GM12878 (cell line): ENCODE measurements around the gene ADAMTS4. TPM values are rescaled to one million over a fixed set of nuclear protein-coding genes. Genes with fewer than 3 reads are reported as not detected.
A peak's percentile ranks its signal among the peaks of the same experiment; 100 is the strongest.

Source experiments
- ATAC-seq: fragments of 200-7000 bp; cut with Tn5 transposase; 3 replicates; pipeline ENCODE4 v1.9.1; 2020; ENCODE audit warnings: mild to moderate bottlenecking, moderate library complexity
- BruUV-seq: library from RNA; stranded (reverse); fragments of 400-500 nt; replicated peaks from 2 replicates; lab custom pipeline; 2021; lab: Mats Ljungman, UMichigan
- CTCF ChIA-PET: fragments of 300-600 bp; sonication (Branson Sonifier 250); formaldehyde crosslinking; extraction: SDS; loops from one replicate; lab custom pipeline; 2021; ENCODE audit warnings: inconsistent platforms; lab: Yijun Ruan, JAX
- POLR2A ChIA-PET: fragments of 350-600 bp; formaldehyde crosslinking; extraction: SDS; loops from one replicate; lab custom pipeline; 2021; ENCODE audit warnings: inconsistent platforms; lab: Charles Lee
- RAD21 ChIA-PET: fragments of 300-600 bp; sonication (Branson Sonifier 250); formaldehyde crosslinking; loops from one replicate; lab custom pipeline; 2023; ENCODE audit warnings: antibody characterized with exemption; ENCODE audit not compliant: unreplicated experiment; lab: Charles Lee
- SMC1A ChIA-PET: fragments of 300-600 bp; sonication (Branson Sonifier 250); formaldehyde crosslinking; loops from one replicate; lab custom pipeline; 2023; ENCODE audit not compliant: unreplicated experiment, uncharacterized antibody; lab: Charles Lee
- DNase-seq: peaks from one replicate; pipeline ENCODE4 v3.0.0-alpha.2; 2011; ENCODE audit warnings: low read depth, low spot score
- FAIRE-seq: peaks from 3 replicates; lab custom pipeline; 2011; peaks lifted over from hg19 to GRCh38; lab: Jason Lieb, UNC
- H2AFZ ChIP-seq: 2 replicates; pipeline ENCODE4 v1.6.0; 2011; ENCODE audit warnings: low read depth, low read length, control low read depth; ENCODE audit not compliant: control insufficient read depth
- H3K27ac ChIP-seq: 2 replicates; pipeline ENCODE4 v1.5.1; 2011; ENCODE audit warnings: control low read depth; ENCODE audit not compliant: control insufficient read depth, insufficient read depth
- H3K27me3 ChIP-seq, 2 experiments: replicated peaks in 1 of 2; 2 replicates each; pipeline versions ENCODE4 v1.6.0 to v1.6.1; 2011; ENCODE audit warnings: low read length in 1 of 2; ENCODE audit not compliant: control insufficient read depth in 2 of 2, insufficient read depth in 2 of 2
- H3K36me3 ChIP-seq, 2 experiments: 2 replicates each; pipeline ENCODE4 v1.5.1; 2011; ENCODE audit warnings: low read length in 1 of 2; ENCODE audit not compliant: control insufficient read depth in 2 of 2, insufficient read depth in 2 of 2
- H3K4me1 ChIP-seq: 2 replicates; pipeline ENCODE4 v1.6.1; 2011; ENCODE audit warnings: mild to moderate bottlenecking, low read length, moderate library complexity, mixed read lengths; ENCODE audit not compliant: control insufficient read depth, insufficient read depth
- H3K4me2 ChIP-seq: 2 replicates; pipeline ENCODE4 v1.6.0; 2011; ENCODE audit warnings: control low read depth; ENCODE audit not compliant: control insufficient read depth, insufficient read depth
- H3K4me3 ChIP-seq: fragments of 200-600 bp; sonication (generic); 2 replicates; pipeline ENCODE4 v1.5.1; 2016
- H3K79me2 ChIP-seq: 2 replicates; pipeline ENCODE4 v1.6.0; 2011; ENCODE audit warnings: low read length; ENCODE audit not compliant: control insufficient read depth, insufficient read depth
- H3K9ac ChIP-seq: 2 replicates; pipeline ENCODE4 v1.8.0; 2011; ENCODE audit warnings: low read length, control low read depth, mixed read lengths; ENCODE audit not compliant: control insufficient read depth, insufficient read depth
- H3K9me3 ChIP-seq: replicated peaks from 3 replicates; pipeline ENCODE4 v1.5.1; 2011; ENCODE audit warnings: mild to moderate bottlenecking, low read length; ENCODE audit not compliant: control insufficient read depth, insufficient read depth
- H4K20me1 ChIP-seq: 2 replicates; pipeline ENCODE4 v1.6.0; 2011; ENCODE audit not compliant: control insufficient read depth, insufficient read depth
- ASH2L ChIP-seq: fragments of 300-600, 200-600 bp; sonication (generic); IDR thresholded peaks from 2 replicates; pipeline ENCODE4 v1.6.1; 2017; ENCODE audit warnings: low read depth, mild to moderate bottlenecking, borderline replicate concordance
- ESRRA ChIP-seq: IDR thresholded peaks from 2 replicates; pipeline ENCODE4 v1.6.1; 2012; ENCODE audit warnings: mild to moderate bottlenecking, low read length, improper control_type of control experiment
- SIX5 ChIP-seq: IDR thresholded peaks from 2 replicates; pipeline ENCODE4 v1.6.1; 2011; ENCODE audit warnings: mild to moderate bottlenecking, low read depth, low read length, moderate library complexity; ENCODE audit not compliant: severe bottlenecking
- WGBS: methylation state at CpG from one replicate; pipeline ENCODE4 v1.1.6; 2016; ENCODE audit warnings: low lambda C conversion rate; ENCODE audit not compliant: insufficient replicate concordance, insufficient coverage; ENCODE audit errors: missing lambda C conversion rate; 5-methylcytosine and 5-hydroxymethylcytosine counted together
- in situ Hi-C: fragments of 300-500 bp; cut with MboI; formaldehyde crosslinking; loops from 9 replicates; pipeline ENCODE4 v1.14.3; 2018; ENCODE audit warnings: mixed read lengths
- intact Hi-C: fragments of 100-400 bp; cut with micrococcal nuclease; formaldehyde crosslinking; loops from one replicate; pipeline ENCODE4 v1.14.2; 2022; ENCODE audit not compliant: unreplicated experiment
- polyA plus RNA-seq, 11 experiments: library from polyadenylated mRNA; depleted of rRNA in 4 of 11; unstranded in 6 of 11; stranded (reverse) in 5 of 11; fragments of >200 nt; fragmentation: Nextera tagmentation in 4 of 11; fragmentation: Illumina TruSeq in 1 of 11; extraction: Ambion mirVana in 4 of 11; extraction: Trizol in 1 of 11; gene quantifications; 1 replicate in 1 of 11; 2 replicates in 10 of 11; pipeline versions ENCODE4 v1.2.1 to v1.2.3, GENCODE V29; 2011 to 2016; ENCODE audit warnings: inconsistent platforms in 2 of 11, missing spikeins in 2 of 11, low read depth in 1 of 11
- total RNA-seq, 4 experiments: library from RNA; depleted of rRNA in 3 of 4; stranded (reverse); fragments of >200 nt in 3 of 4; fragmentation: Illumina TruSeq in 1 of 4; extraction: Trizol in 1 of 4; gene quantifications; 2 replicates each; pipeline versions ENCODE4 v1.2.1 to v1.2.3, GENCODE V29; 2013 to 2021
- TF ChIP-seq, protein P1 (sequence below): IDR thresholded peaks from 2 replicates; pipeline ENCODE4 v1.6.1; 2011; ENCODE audit warnings: low read depth, mild to moderate bottlenecking, low read length, moderate library complexity, borderline replicate concordance; ENCODE audit errors: extremely low read depth
- TF ChIP-seq, protein P2 (sequence below), 3 experiments: IDR thresholded peaks in 2 of 3; conservative IDR thresholded peaks in 1 of 3; 2 replicates each; pipeline ENCODE4 v1.5.1; 2011; ENCODE audit warnings: low read depth in 3 of 3, low read length in 3 of 3, mild to moderate bottlenecking in 3 of 3, control low read depth in 2 of 3, moderate library complexity in 2 of 3, inconsistent platforms in 1 of 3, mixed read lengths in 1 of 3; ENCODE audit not compliant: control insufficient read depth in 2 of 3, insufficient read depth in 1 of 3; ENCODE audit errors: extremely low read depth in 1 of 3
- TF ChIP-seq, protein P3 (sequence below): fragments of 450-650 bp; IDR thresholded peaks from 2 replicates; pipeline ENCODE4 v1.6.1; 2016; ENCODE audit warnings: mild to moderate bottlenecking

ADAMTS4 gene
- total and polyA plus RNA-seq, 10 of the 15 experiments (the other 5 are each of a cell fraction or from before 2014, with no cell fraction given), result 0.01 to 0.13 (median 0.05) TPM; not detected in 2

DNA sequence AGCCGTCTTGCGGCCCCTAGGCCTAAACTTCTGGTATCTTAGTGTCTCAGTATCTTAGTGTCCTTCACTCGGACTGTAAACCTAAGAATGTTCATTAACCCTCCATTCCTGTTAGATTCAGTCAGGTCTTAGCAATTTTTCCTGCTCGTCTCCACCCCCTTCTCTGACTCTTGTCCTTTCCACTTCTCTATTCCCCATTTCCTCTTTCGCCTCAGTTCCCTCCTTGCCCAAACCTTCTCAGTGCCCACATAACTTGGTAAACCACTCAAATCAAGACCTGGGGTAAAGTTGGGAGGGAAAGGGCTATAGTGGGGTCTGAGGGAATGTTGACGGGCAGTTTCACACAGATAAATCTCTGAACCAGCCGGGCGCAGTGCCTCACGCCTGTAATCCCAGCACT lies 15.5 kb upstream of the ADAMTS4 start:
- ATAC-seq (no peak), FAIRE-seq (no peak), DNase-seq (no peak)
- intact Hi-C loops, result no loop called here
- H3K36me3 ChIP-seq, result peaks cover 10 to 29% of the 10 kb centered on the region in 2 experiments
- H3K27ac ChIP-seq, result no peak overlapping the region
- H3K4me2 ChIP-seq, result no peak overlapping the region
- H3K4me3 ChIP-seq, result no peak overlapping the region
- ChIA-PET SMC1A (interaction anchor here (4.4 kb wide), 1 partner anchor 10 kb away, joined by 53 read pairs; the partner anchor contains the start of genes APOA2 and TOMM40L), RAD21 (no interaction called here), CTCF (interaction anchor here (5.0 to 17.1 kb wide), 2 partner anchors 7 to 12 kb away, joined by 58 to 385 read pairs; partner anchors contain the start of genes NDUFS2 and TOMM40L), POLR2A (no interaction called here)
- H3K4me1 ChIP-seq, result peaks cover 21% of the 10 kb centered on the region
- H3K27me3 ChIP-seq, result no peaks in the 10 kb centered on the region
- H3K9me3 ChIP-seq, result no peaks in the 10 kb centered on the region
- no peak overlapping the region for H2AFZ ChIP-seq
- in situ Hi-C loops, result no loop called here
- over 99% methylated on average over 9 of the region's 9 CpGs for WGBS
- TF ChIP-seq, protein P1, sequence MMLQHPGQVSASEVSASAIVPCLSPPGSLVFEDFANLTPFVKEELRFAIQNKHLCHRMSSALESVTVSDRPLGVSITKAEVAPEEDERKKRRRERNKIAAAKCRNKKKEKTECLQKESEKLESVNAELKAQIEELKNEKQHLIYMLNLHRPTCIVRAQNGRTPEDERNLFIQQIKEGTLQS, result no peak
- H3K9ac ChIP-seq, result no peak overlapping the region
- no peaks in the 10 kb centered on the region for H4K20me1 ChIP-seq
- BruUV-seq, result no TSS peak
- H3K79me2 ChIP-seq, result no peaks in the 10 kb centered on the region

DNA sequence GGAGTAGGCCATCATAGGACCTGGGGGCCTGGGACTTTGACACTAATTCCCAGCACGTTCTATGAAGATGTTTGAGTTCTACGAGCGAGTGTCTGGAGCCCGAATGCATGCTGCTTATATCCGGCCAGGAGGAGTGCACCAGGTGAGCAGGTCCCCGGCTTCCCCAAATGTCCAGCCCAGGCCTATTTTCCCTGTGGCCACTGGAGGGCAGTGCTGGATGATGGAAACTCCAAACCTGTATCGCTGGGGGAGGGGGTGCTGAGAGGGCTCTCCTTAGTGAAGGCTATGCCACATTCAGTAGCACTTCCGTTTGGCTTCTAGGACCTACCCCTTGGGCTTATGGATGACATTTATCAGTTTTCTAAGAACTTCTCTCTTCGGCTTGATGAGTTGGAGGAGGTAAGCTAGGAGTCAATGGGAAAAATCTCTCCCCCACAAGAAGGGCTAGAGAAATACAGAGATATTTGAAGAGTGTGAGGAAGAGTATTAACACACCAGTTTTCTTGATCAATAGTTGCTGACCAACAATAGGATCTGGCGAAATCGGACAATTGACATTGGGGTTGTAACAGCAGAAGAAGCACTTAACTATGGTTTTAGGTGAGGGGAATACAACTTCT lies 11.0 kb upstream of the ADAMTS4 start:
- FAIRE-seq (peak; percentile 78), ATAC-seq (peak; percentile 99), DNase-seq (no peak)
- RAD21 ChIA-PET, result interaction anchor here (1.0 to 4.6 kb wide), 4 partner anchors 10 to 81 kb away, joined by 4 to 33 read pairs (median 6); partner anchors contain the start of gene TOMM40L
- POLR2A ChIA-PET, result interaction anchor here (1.0 kb wide), 1 partner anchor 24 kb away, joined by 3 read pairs; no protein-coding TSS in a partner anchor
- H3K27ac ChIP-seq, result no peak overlapping the region
- no peak overlapping the region for H3K4me3 ChIP-seq
- no peaks in the 10 kb centered on the region for H4K20me1 ChIP-seq
- in situ Hi-C loops (no loop called here), intact Hi-C loops (loop anchor here (5.0 kb wide), 2 partner anchors 82 to 172 kb away; no protein-coding TSS in a partner anchor)
- H3K4me2 ChIP-seq, result no peak overlapping the region
- no peak overlapping the region for H2AFZ ChIP-seq
- no peak overlapping the region for H3K9ac ChIP-seq
- 64% methylated on average over 11 of the region's 11 CpGs for WGBS
- TSS peak; percentile 32 for BruUV-seq
- peaks cover 12 to 41% of the 10 kb centered on the region in 2 experiments for H3K36me3 ChIP-seq
- no peaks in the 10 kb centered on the region for H3K9me3 ChIP-seq
- SMC1A ChIA-PET, result interaction anchor here (1.0 to 4.4 kb wide), 9 partner anchors 11 to 172 kb away, joined by 3 to 53 read pairs (median 5); partner anchors contain the start of genes APOA2 and TOMM40L
- H3K27me3 ChIP-seq, result no peaks in the 10 kb centered on the region
- CTCF ChIA-PET, result interaction anchor here (0.6 to 13.6 kb wide), 14 partner anchors 8 to 172 kb away, joined by 3 to 385 read pairs (median 17); partner anchors contain the start of genes APOA2, FCER1G, NDUFS2 and TOMM40L
- H3K4me1 ChIP-seq, result no peaks in the 10 kb centered on the region
- H3K79me2 ChIP-seq, result no peaks in the 10 kb centered on the region; the same call in 1 of the 2 replicates
- no peak for TF ChIP-seq ASH2L
- TF ChIP-seq SIX5, result peak; percentile 4
- TF ChIP-seq, protein P2, sequence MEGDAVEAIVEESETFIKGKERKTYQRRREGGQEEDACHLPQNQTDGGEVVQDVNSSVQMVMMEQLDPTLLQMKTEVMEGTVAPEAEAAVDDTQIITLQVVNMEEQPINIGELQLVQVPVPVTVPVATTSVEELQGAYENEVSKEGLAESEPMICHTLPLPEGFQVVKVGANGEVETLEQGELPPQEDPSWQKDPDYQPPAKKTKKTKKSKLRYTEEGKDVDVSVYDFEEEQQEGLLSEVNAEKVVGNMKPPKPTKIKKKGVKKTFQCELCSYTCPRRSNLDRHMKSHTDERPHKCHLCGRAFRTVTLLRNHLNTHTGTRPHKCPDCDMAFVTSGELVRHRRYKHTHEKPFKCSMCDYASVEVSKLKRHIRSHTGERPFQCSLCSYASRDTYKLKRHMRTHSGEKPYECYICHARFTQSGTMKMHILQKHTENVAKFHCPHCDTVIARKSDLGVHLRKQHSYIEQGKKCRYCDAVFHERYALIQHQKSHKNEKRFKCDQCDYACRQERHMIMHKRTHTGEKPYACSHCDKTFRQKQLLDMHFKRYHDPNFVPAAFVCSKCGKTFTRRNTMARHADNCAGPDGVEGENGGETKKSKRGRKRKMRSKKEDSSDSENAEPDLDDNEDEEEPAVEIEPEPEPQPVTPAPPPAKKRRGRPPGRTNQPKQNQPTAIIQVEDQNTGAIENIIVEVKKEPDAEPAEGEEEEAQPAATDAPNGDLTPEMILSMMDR (IDR thresholded peaks at IDR 0.05 in 2 of 3, conservative IDR thresholded peaks at IDR 0.05 in 1 of 3; ENCODE audit: control insufficient read depth in 2 of 3, extremely low read depth in 1 of 3, insufficient read depth in 1 of 3, low read depth in 3 of 3, low read length in 3 of 3), result peak; percentile 88 to 94 (median 89)
- no peak for TF ChIP-seq ESRRA
- TF ChIP-seq, protein P3, sequence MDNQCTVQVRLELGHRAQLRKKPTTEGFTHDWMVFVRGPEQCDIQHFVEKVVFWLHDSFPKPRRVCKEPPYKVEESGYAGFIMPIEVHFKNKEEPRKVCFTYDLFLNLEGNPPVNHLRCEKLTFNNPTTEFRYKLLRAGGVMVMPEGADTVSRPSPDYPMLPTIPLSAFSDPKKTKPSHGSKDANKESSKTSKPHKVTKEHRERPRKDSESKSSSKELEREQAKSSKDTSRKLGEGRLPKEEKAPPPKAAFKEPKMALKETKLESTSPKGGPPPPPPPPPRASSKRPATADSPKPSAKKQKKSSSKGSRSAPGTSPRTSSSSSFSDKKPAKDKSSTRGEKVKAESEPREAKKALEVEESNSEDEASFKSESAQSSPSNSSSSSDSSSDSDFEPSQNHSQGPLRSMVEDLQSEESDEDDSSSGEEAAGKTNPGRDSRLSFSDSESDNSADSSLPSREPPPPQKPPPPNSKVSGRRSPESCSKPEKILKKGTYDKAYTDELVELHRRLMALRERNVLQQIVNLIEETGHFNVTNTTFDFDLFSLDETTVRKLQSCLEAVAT, result 0 out of 2 replicates have a peak, but pooled peaks have one; percentile 20
